Neuronal stem cell (in vitro differentiated cells): ENCODE results near the gene TOPORS.
"Not testable (repeated sequence)": the region's sequence is repeated elsewhere in the genome, so short reads cannot be mapped to it uniquely, and the experiment has no call there.

Experiments used
- DNase-seq: peaks from one replicate; pipeline ENCODE4 v3.0.0-alpha.2; 2013; ENCODE audit warnings: low spot score
- H2AFZ ChIP-seq: one replicate; pipeline ENCODE4 v1.6.1; 2013; ENCODE audit warnings: mild to moderate bottlenecking, low read length, inconsistent platforms
- H2AK5ac ChIP-seq: 2 replicates; pipeline ENCODE4 v1.6.1; 2013; ENCODE audit warnings: low read depth, mild to moderate bottlenecking, inconsistent platforms, low read length, moderate library complexity, mixed read lengths
- H2BK120ac ChIP-seq: 2 replicates; pipeline ENCODE4 v1.6.1; 2013; ENCODE audit warnings: low read depth, mild to moderate bottlenecking, inconsistent platforms, low read length, moderate library complexity, mixed read lengths
- H2BK12ac ChIP-seq: one replicate; pipeline ENCODE4 v1.6.1; 2013; ENCODE audit warnings: low read length, inconsistent platforms
- H2BK15ac ChIP-seq: 2 replicates; pipeline ENCODE4 v1.6.1; 2013; ENCODE audit warnings: mild to moderate bottlenecking, low read length, inconsistent platforms, mixed read lengths
- H2BK5ac ChIP-seq: one replicate; pipeline ENCODE4 v1.6.1; 2013; ENCODE audit warnings: inconsistent platforms, mild to moderate bottlenecking, low read length, moderate library complexity
- H3K14ac ChIP-seq: one replicate; pipeline ENCODE4 v1.6.1; 2013; ENCODE audit warnings: low read length, inconsistent platforms
- H3K18ac ChIP-seq: 2 replicates; pipeline ENCODE4 v1.6.1; 2013; ENCODE audit warnings: low read length, inconsistent platforms
- H3K23ac ChIP-seq: 2 replicates; pipeline ENCODE4 v1.6.1; 2013; ENCODE audit warnings: low read depth, mild to moderate bottlenecking, mixed read lengths, low read length, inconsistent platforms; ENCODE audit not compliant: poor library complexity
- H3K27ac ChIP-seq: replicated peaks from 3 replicates; pipeline ENCODE4 v1.5.1; 2013; ENCODE audit warnings: low read length, inconsistent platforms
- H3K27me3 ChIP-seq, 3 experiments: 2 replicates each; pipeline ENCODE4 v1.6.1; 2013; ENCODE audit warnings: low read length in 3 of 3, mild to moderate bottlenecking in 2 of 3, inconsistent platforms in 1 of 3, low read depth in 1 of 3, mixed read lengths in 1 of 3, moderate library complexity in 1 of 3; ENCODE audit not compliant: control insufficient read depth in 3 of 3, insufficient read depth in 3 of 3
- H3K36me3 ChIP-seq, 2 donors: replicated peaks in 1 of 2; 2 replicates each; pipeline ENCODE4 v1.6.1; 2013; ENCODE audit warnings: low read length in 2 of 2; ENCODE audit not compliant: control insufficient read depth in 2 of 2, insufficient read depth in 2 of 2
- H3K4ac ChIP-seq: 2 replicates; pipeline ENCODE4 v1.6.1; 2013; ENCODE audit warnings: inconsistent platforms, mild to moderate bottlenecking, low read length, moderate library complexity
- H3K4me1 ChIP-seq, 2 donors: 1 replicate in 1 of 2; 2 replicates in 1 of 2; pipeline ENCODE4 v1.6.1; 2013; ENCODE audit warnings: low read length in 2 of 2, low read depth in 1 of 2; ENCODE audit not compliant: control insufficient read depth in 2 of 2, insufficient read depth in 1 of 2
- H3K4me2 ChIP-seq: one replicate; pipeline ENCODE4 v1.6.1; 2013; ENCODE audit warnings: mild to moderate bottlenecking, low read length, inconsistent platforms; ENCODE audit not compliant: insufficient read depth, poor library complexity, severe bottlenecking
- H3K4me3 ChIP-seq, 2 donors: 2 replicates each; pipeline ENCODE4 v1.5.1; 2013; ENCODE audit warnings: low read length in 2 of 2, mild to moderate bottlenecking in 2 of 2, inconsistent platforms in 1 of 2, moderate library complexity in 1 of 2
- H3K79me1 ChIP-seq: one replicate; pipeline ENCODE4 v1.6.1; 2013; ENCODE audit warnings: low read depth, mild to moderate bottlenecking, inconsistent platforms, low read length, moderate library complexity
- H3K9ac ChIP-seq: one replicate; pipeline ENCODE4 v1.6.1; 2013; ENCODE audit warnings: mild to moderate bottlenecking, low read depth, low read length, inconsistent platforms; ENCODE audit not compliant: poor library complexity
- H3K9me3 ChIP-seq, 2 donors: replicated peaks in 1 of 2; 2 replicates each; pipeline versions ENCODE3 to v1.6.1; 2013; ENCODE audit warnings: low read length in 2 of 2, mild to moderate bottlenecking in 2 of 2, inconsistent platforms in 1 of 2, low read depth in 1 of 2, mixed read lengths in 1 of 2, moderate library complexity in 1 of 2; ENCODE audit not compliant: control insufficient read depth in 2 of 2, insufficient read depth in 1 of 2
- H4K8ac ChIP-seq: one replicate; pipeline ENCODE4 v1.6.1; 2013; ENCODE audit warnings: low read depth, mild to moderate bottlenecking, inconsistent platforms, low read length, moderate library complexity
- H4K91ac ChIP-seq: one replicate; pipeline ENCODE4 v1.6.1; 2013; ENCODE audit warnings: low read length, low read depth, mild to moderate bottlenecking, inconsistent platforms; ENCODE audit not compliant: poor library complexity
- WGBS, 2 donors: extraction: QIAGEN DNeasy Blood & Tissue Kit; methylation state at CpG; one replicate each; pipeline ENCODE4 v1.1.7; 2013; ENCODE audit warnings: missing lambda C conversion rate in 2 of 2, mixed read lengths in 1 of 2; ENCODE audit not compliant: insufficient read length in 2 of 2, insufficient replicate concordance in 1 of 2; ENCODE audit errors: extremely low coverage in 2 of 2; 5-methylcytosine and 5-hydroxymethylcytosine counted together

The TOPORS gene

GRCh38 chr9:32551276-32552051 is 922 bp downstream of the TOPORS start:
- no peak overlapping the region for H3K14ac ChIP-seq
- H3K18ac ChIP-seq: no peak overlapping the region
- peak overlapping the region; percentile 82 for H3K4me2 ChIP-seq
- peaks cover 0 to 5% of the 10 kb centered on the region in 2 donors for H3K9me3 ChIP-seq
- peaks cover 5 to 43% of the 10 kb centered on the region in 2 donors for H3K36me3 ChIP-seq
- no peak overlapping the region for H2BK5ac ChIP-seq
- H2BK120ac ChIP-seq: no peak overlapping the region
- peaks cover 2 to 3% of the 10 kb centered on the region in 2 donors for H3K4me1 ChIP-seq
- no peaks in the 10 kb centered on the region for H3K27me3 ChIP-seq
- H3K4ac ChIP-seq: no peak overlapping the region
- H2BK15ac ChIP-seq: no peak overlapping the region
- H3K9ac ChIP-seq: peak overlapping the region; percentile 76
- WGBS, 2 donors: no CpG with 5 or more reads among the region's 36 CpGs
- H2AFZ ChIP-seq: peak overlapping the region; percentile 93
- no peak overlapping the region for H4K91ac ChIP-seq
- DNase-seq: peak; percentile 49
- H3K4me3 ChIP-seq: peak overlapping the region; percentile 66 to 98
- no peak overlapping the region for H2BK12ac ChIP-seq
- H4K8ac ChIP-seq: no peak overlapping the region
- H3K23ac ChIP-seq: no peak overlapping the region
- H3K79me1 ChIP-seq: peaks cover 2% of the 10 kb centered on the region
- H3K27ac ChIP-seq: peak overlapping the region; percentile 81
- no peak overlapping the region for H2AK5ac ChIP-seq

GRCh38 chr9:32550562-32551275 is 1.7 kb downstream of the TOPORS start:
- WGBS, 2 donors: no CpG with 5 or more reads among the region's 75 CpGs

DNA sequence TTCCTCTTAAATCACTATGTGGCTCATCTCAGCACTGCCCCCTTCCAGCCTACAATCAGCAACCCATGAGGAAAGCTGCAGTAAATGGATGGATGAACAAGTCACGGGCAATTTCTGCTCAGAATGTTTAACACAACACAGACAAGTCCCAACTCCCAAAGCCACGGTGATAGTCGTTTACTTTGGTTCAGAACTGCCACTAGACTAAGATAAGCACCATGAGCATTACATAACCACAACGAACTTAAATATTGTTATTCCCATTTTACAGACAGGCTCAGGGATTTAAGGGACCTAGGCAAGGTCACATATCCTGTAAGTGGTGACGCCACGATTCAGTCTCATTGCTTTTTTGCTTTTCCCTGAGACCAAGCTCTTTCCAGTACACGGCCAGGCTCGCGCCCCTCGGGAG is 2.2 kb downstream of the TOPORS start:
- peak overlapping the region; percentile 29 for H3K4me2 ChIP-seq
- H3K9ac ChIP-seq: peak overlapping the region; percentile 89
- no peak overlapping the region for H4K8ac ChIP-seq
- H3K18ac ChIP-seq: no peak overlapping the region
- no peak overlapping the region for H2BK15ac ChIP-seq
- H3K4ac ChIP-seq: no peak overlapping the region
- H2BK5ac ChIP-seq: no peak overlapping the region
- H3K79me1 ChIP-seq: peaks cover 2% of the 10 kb centered on the region
- H2AFZ ChIP-seq: peak overlapping the region; percentile 82
- peak overlapping the region; percentile 92 for H3K14ac ChIP-seq
- no CpG with 5 or more reads among the region's 10 CpGs for WGBS, 2 donors
- no peak overlapping the region for H2BK120ac ChIP-seq
- peak overlapping the region; percentile 66 to 95 for H3K4me3 ChIP-seq
- H3K23ac ChIP-seq: no peak overlapping the region
- H3K27ac ChIP-seq: peak overlapping the region; percentile 74
- peak; percentile 12 for DNase-seq
- peaks cover 5 to 47% of the 10 kb centered on the region in 2 donors for H3K36me3 ChIP-seq
- no peaks in the 10 kb centered on the region for H3K27me3 ChIP-seq
- H3K9me3 ChIP-seq: peaks cover 0 to 5% of the 10 kb centered on the region in 2 donors
- no peak overlapping the region for H2BK12ac ChIP-seq
- H3K4me1 ChIP-seq: peaks cover 2 to 3% of the 10 kb centered on the region in 2 donors
- no peak overlapping the region for H2AK5ac ChIP-seq
- H4K91ac ChIP-seq: no peak overlapping the region

More at GRCh38 chr9:32550562-32551275, 1.7 kb downstream of the TOPORS start:
- Histone ChIP-seq H3K4ac (no peak overlapping the region), H3K27ac (peak overlapping the region; percentile 81), H3K79me1 (peaks cover 2% of the 10 kb centered on the region), H3K4me2 (peak overlapping the region; percentile 82), H3K36me3 (peaks cover 5 to 47% of the 10 kb centered on the region in 2 donors), H4K8ac (no peak overlapping the region), H3K9ac (peak overlapping the region; percentile 89), H3K18ac (peak overlapping the region; percentile 73), H3K4me1 (peaks cover 2 to 3% of the 10 kb centered on the region in 2 donors), H2AFZ (peak overlapping the region; percentile 93), H2BK120ac (no peak overlapping the region), H2BK5ac (no peak overlapping the region), H3K14ac (peak overlapping the region; percentile 92), H3K23ac (peak overlapping the region; percentile 52), H2BK12ac (no peak overlapping the region), H2AK5ac (peak overlapping the region; percentile 6), H4K91ac (no peak overlapping the region), H2BK15ac (no peak overlapping the region), H3K9me3 (peaks cover 0 to 5% of the 10 kb centered on the region in 2 donors), H3K4me3 (peak overlapping the region; percentile 66 to 98), H3K27me3 (no peaks in the 10 kb centered on the region)
- peak; percentile 97 for DNase-seq

DNA sequence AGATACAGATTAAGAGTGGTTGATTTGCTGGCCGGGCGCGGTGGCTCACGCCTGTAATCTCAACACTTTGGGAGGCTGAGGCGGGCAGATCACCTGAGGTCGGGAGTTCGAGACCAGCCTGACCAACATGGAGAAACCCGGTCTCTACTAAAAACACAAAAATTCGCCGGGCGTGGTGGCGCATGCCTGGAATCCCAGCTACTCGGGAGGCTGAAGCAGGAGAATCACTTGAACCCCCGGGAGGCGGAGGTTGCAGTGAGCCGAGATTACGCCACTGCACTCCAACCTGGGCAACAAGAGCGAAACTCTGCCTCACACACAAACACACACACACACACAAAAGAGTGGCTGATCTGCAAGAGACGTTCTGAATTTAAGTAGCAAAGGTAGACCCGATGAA is 4.2 kb downstream of the TOPORS start:
- H3K36me3 ChIP-seq: peaks cover 5 to 56% of the 10 kb centered on the region in 2 donors
- not testable (repeated sequence) for H2BK5ac ChIP-seq, H2BK12ac ChIP-seq, DNase-seq, H2BK120ac ChIP-seq, H3K79me1 ChIP-seq, H4K91ac ChIP-seq, H3K4me3 ChIP-seq, H3K4ac ChIP-seq, H3K14ac ChIP-seq, H3K4me2 ChIP-seq, H3K27ac ChIP-seq, H3K23ac ChIP-seq, H3K9me3 ChIP-seq, H3K4me1 ChIP-seq, H4K8ac ChIP-seq, H2AK5ac ChIP-seq, H2BK15ac ChIP-seq, H3K9ac ChIP-seq, H2AFZ ChIP-seq, H3K18ac ChIP-seq, H3K27me3 ChIP-seq
- WGBS, 2 donors: no CpG with 5 or more reads among the region's 20 CpGs
